GM21367 (cell line): ENCODE results near the gene SLC24A3.

Source experiments
- ATAC-seq: cut with Tn5 transposase; IDR thresholded peaks from one replicate; pipeline ENCODE4 v1.9.1; 2021; ENCODE audit not compliant: unreplicated experiment

SLC24A3 gene

DNA sequence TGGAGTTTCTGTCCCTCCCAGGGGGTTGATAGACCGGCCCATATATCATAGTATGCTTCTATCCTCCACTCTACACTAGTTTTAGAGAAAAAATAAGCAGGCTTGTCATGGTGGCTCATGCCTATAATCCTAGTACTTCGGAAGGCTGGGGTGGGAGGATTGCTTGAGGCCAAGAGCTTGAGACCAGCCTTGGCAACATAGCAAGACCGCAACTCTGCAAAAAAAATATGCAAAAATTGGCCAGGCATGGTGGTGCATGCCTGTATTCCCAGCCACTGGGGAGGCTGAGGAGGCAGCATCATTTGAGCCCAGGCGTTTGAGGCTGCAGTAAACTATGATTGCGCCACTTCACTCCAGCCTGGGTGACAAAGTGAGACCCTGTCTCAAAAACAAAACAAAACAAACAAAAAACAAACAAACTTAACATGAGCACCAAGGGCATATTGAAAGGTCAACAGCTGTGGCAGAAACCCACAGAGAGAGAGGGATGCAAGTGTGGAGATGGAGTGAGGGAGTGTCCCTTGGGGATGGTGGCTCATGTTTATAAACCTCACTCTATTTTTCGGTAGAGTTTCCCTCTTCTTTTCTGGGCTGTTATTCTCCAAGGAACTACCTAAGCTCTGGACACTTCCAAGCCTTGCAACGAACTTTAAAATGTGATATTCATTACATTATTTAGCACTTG is 24.1 kb downstream of the SLC24A3 start:
- no peak for ATAC-seq

- no peak for ATAC-seq
Observed at GRCh38 chr20:19241440-19241839, 29.0 kb downstream of the SLC24A3 start.

- no peak for ATAC-seq
Observed at GRCh38 chr20:19244291-19244690, 31.8 kb downstream of the SLC24A3 start.

GRCh38 chr20:19249106-19249879 is 36.9 kb downstream of the SLC24A3 start:
- ATAC-seq = no peak

GRCh38 chr20:19250346-19250745 is 37.9 kb downstream of the SLC24A3 start:
- no peak for ATAC-seq

DNA sequence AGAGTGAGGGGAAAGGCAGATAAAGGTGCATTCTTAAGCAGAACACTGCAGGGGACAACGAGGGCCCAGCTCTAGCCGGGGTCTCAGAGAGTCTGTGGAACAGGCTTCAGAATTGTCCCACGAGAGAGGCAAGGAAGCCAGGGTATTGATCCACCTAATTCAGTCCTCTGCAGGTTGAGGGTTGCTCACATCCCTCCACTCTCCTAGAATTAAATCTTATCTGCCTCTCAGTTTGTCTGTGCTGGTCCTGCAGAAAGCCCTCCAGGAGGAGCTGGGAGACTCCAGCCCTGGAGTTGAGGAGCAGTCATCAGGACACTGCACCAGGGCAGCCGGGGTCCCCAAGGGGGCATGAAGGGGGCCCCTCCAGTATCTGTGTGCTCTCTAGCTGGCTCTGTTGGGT is 39.1 kb downstream of the SLC24A3 start:
- ATAC-seq = no peak

GRCh38 chr20:19251958-19252357 is 39.5 kb downstream of the SLC24A3 start:
- no peak for ATAC-seq

- no peak for ATAC-seq
Observed at GRCh38 chr20:19252451-19253120, 40.1 kb downstream of the SLC24A3 start.

- no peak for ATAC-seq
Observed at GRCh38 chr20:19253316-19253715, 40.9 kb downstream of the SLC24A3 start.

GRCh38 chr20:19253916-19254820 is 41.7 kb downstream of the SLC24A3 start:
- no peak for ATAC-seq

DNA sequence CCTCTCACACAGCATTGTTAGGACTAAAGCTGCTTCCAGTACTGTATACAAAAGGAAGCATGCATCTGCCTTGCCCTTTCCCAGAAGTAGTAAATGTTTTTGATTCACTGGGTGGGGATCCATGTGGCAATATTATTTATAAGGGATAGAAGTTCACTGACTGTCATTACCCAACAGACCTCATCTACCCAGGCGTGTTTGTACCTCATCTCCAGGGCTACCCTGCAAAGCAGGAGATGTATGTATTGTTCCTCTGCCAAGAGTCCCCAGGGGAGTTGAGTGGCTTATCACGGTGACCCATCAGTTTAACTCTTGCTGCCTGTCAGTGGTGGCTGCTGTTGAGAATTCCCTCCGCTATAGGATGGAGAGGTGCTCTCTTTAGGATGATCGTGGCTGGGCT is 42.5 kb downstream of the SLC24A3 start:
- ATAC-seq = no peak

GRCh38 chr20:19256085-19256484 is 43.6 kb downstream of the SLC24A3 start:
- ATAC-seq = no peak

DNA sequence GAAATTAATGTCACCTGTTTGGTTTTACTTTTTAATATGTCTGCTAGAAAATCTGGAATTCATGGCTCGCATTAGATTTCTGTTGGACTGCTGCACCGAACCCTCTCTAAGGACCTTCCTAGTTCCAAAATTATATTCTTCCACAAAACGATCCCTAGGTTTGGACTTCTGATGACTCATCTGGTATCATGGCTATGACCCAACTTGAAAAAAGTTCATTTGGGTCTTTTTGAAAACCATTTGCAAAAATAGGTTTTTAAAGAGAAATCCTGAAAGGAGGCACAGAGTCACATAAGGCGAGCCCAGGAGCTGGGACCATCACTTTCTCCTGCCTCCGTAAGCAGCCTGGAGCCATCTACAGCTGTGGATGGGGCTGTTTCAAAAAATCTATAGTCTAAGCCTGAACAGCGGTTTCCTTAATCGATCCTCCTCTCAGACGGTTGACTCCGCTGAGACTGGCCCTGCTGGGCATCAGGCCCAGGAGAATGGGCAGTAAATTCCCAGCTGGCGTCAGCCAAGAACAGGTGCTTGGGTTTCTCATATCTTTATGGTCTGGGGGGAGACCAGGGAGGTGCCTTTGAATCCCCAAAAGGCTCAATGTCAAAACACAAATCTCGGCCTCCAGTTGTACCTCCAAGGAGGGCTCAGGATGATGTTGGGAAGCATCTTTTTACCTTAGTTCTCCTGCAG is 44.6 kb downstream of the SLC24A3 start:
- ATAC-seq = no peak

GRCh38 chr20:19257865-19258264 is 45.4 kb downstream of the SLC24A3 start:
- no peak for ATAC-seq

DNA sequence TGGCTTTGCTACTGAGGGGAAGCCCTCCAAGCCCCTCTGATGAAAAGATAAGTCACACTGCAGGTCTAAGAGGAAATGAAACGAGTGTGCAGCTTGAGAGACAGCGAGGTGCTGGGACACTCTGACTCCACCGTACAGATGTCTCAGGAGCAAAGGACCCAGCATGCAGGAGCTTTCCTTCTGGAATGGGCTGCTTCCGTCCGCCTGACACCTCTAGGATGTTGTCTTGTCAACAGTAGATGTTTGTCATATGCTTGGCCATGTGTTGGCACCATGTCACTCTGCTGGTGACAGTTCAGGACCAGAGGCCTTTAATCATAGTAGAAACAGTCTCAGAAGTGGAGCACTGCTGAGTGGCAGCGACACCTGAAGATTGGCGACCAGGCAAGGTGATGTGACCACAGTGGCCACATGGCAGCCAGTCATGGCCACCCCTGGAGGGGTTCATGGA is 46.7 kb downstream of the SLC24A3 start:
- ATAC-seq = no peak

DNA sequence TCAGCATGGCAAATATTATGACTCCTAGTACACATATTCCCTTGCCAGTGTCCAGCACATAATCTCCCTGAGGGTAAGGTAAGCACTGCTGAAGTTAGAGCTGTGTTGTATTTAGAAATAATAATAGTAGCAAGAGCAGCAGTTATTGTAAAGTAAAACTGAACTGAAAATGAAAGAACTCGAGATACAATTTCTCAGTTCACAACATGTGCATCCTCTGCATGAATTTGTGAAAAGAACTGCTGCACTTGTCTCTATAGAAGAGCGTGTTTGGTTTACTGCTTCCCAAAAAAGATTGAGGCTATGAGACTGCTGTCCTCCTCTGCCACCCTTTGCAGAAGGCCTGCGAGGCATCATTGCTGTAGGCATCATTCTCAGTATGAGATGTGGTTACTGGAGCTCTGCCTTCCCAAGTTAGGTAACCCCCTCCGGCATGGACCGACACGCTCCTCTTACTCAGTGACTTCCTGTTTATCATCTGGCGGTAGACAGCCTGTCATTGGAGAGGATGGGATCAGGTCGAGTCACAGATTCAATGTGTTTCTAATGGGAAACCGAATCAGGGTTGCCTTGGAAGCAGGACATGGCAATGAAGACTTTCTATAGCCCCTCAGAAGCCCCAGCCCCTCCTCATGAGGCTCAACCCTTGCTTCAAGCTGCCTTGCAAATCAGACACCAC is 48.1 kb downstream of the SLC24A3 start:
- peak; percentile 64 for ATAC-seq

DNA sequence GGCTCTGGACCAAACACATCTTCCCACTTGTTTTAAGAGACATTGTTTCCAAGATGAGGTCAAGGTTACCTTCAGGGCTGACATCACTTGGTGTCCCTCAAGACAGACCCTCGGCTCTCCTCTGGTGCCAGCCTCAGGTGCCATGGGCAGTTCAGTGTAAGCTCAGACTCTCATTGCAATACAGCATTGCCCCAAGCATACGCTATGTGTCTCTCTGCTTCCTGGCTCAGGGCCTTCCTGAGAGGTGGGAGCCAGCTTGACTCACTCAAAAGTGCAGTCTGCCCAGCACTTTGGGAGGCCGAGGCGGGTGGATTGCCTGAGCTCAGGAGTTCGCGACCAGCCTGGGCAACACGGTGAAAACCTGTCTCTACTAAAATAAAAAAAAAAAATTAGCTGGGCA is 51.7 kb downstream of the SLC24A3 start:
- ATAC-seq = no peak

GRCh38 chr20:19265646-19266374 is 53.4 kb downstream of the SLC24A3 start:
- ATAC-seq = no peak

- no peak for ATAC-seq
Observed at GRCh38 chr20:19268426-19268825, 56.0 kb downstream of the SLC24A3 start.
